Inflammatory macrophage (primary cell): ENCODE results near the gene SLC17A9.

Experiments used
- DNase-seq, 2 donors: peaks; one replicate each; pipeline ENCODE4 v3.0.0-alpha.2; 2020 to 2022

SLC17A9 gene

DNA sequence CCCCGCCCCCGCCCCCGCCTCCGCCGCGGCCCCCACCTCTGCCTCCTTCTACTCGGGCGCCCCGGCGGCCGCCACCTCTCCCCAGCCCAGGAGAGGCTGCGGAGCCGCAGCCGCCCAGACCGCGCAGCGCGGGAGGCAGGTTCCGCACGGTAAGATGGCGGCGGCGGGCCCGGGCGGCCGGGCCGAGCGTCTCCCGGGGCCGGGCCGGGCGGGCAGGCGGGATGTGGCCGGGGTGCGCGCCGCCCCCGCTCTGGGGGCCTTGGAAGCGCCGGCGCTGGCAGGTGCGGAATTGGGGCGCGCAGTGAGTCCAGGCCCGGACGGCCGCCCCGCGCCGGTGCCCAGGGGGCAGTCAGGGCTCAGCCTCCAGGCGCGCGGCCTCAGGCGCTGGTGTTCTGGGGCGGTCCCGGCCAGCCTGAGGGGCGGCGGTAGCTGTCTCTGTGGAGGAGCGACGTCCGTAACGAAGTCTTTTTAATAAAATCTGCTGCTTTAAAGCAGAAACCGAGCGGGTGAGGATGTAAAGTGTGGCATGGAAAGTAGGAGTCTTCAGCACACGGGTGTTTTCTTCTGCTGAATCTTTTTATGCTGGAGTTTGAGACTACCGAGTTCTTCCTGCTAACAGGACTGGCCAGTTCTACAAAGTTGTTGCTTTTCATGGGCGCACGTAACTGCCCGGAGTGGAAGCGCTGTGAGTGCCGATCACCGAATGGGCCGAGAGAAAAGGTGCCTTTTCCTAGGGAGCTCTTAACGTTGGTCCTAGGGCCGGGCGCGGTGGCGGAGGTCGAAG lies 14.2 kb upstream of the SLC17A9 start, which contains the start of gene GID8:
TSS of gene GID8 (plus strand) at position 43 of the 784 bp plus-strand sequence. CDS start 3,356 bp downstream, outside the sequence.
- peak; percentile 51 to 63 for DNase-seq

DNA sequence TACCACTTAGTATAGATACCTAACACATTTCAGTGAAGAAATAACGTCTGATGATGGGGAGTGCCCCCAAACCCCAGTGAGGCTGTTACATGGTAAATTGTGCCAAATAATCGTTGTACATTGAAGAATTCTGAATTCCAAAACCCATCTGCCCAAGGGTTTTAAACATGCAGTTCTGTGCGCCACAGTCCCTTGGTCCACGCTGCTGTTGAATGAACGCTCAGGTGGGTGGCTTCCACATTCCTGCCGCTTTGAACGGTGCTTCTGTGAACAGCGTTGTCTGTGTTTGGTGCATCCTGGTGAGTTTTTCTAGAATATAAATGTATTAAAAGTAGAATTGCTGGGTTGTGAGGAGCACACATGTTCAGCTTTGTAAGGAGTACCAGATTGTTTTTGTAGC lies 11.6 kb upstream of the SLC17A9 start:
- no peak for DNase-seq

DNA sequence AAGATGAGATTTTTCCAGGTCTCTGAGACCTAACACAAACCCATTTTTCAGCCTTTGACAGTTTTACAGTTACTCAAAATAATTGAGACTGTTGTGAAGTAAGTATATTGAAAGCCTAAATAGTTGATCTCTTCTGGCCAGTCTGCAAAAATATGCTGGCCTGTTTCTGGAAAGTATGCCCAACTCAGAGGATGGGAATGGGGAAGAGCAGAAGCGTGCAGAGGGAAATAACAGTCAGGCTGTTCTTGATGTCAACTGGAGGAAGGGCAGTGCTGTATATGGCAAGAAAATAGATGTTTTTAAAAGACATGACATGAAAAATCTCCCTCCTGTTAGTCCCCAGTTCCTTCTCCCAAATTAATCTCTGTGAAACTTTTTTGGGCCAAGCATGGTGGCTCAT lies 10.7 kb upstream of the SLC17A9 start:
- no peak for DNase-seq

- no peak for DNase-seq
Measured at GRCh38 chr20:62942456-62942855, 10.1 kb upstream of the SLC17A9 start.

GRCh38 chr20:62943396-62943795 lies 9.1 kb upstream of the SLC17A9 start:
- no peak for DNase-seq

GRCh38 chr20:62944184-62944583 lies 8.3 kb upstream of the SLC17A9 start:
- no peak for DNase-seq

- DNase-seq, result no peak
Measured at GRCh38 chr20:62944746-62945145, 7.8 kb upstream of the SLC17A9 start.

DNA sequence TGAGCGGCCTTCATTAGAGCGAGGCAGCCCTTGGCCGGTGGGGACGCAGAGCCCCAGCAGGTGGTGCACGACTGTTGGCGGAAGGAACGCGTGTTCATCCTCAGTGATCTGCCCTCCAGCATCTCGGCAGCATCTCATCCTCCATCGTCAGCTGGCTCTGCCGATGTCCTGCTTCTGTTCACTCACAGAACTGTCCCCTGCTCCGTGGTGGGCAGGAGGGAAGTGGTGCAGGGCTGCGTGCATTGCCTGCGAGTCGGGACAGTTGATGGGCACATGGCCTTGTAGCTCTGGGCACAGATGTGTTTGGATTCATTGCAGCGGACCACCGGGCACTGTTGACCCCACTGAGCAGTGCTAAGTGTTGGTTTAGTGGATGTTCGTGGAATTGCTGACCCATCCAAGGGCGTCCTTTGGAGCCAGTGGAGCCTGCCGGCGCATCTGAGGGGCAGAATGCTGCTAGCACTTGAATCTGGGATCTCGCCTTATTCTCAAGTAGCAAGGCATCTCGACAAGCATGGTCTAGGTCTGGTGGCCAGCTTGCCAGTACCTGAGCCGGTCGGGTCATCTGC lies 6.7 kb upstream of the SLC17A9 start:
- DNase-seq, result no peak

- no peak for DNase-seq
Measured at GRCh38 chr20:62946918-62947317, 5.6 kb upstream of the SLC17A9 start.

- no peak for DNase-seq
Measured at GRCh38 chr20:62947532-62948300, 4.8 kb upstream of the SLC17A9 start.

DNA sequence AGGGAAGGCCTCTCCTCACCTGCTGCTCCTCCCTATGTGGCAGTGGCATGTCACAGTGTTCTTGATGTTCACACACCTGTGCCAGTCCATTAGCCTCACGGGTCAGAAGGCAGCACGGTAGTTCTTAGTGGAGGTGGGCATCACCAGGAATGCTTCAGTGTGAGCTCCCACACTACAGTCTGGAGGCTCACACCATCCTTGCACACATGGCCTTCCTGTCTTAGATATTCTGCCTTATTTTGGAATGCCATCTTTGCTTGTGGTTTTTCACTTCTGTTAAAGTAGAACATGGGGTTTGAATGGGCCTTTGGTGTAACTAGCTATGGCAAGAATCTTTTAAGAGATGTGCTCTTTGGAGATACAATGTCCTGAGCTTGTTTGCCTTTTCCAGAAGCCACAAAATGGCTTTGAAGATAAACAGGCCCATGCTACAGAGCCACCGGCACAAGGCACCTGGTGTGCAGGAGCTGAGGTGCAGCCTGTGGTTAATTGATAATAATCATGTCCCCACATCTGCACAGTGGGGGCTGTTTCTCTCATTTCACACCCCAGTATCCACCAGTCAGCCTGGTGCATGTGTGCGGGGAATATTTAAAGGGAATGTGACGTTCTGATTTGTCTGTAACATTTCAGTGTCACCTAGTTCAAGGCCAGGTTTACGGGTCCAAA lies 3.2 kb upstream of the SLC17A9 start:
- no peak for DNase-seq

DNA sequence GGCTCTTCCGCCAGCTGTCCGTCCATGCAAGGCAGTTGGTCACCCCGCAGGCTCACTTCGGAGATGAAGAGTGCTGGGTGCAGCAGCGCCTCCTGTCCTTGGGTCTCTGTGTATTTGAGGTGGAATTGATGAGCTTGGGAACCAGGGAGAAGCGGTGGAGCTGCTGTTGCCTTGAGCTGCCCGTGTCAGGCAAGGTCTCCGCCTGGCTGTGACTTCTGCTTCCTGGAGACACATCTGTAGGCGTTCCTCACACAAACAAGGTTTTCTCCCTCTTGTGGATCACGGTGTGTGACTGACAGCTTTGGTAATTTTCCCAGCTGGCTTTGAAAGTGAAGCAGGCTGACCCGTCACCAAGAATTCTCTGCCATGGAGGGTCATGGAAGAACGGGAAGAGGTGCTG lies 2.5 kb upstream of the SLC17A9 start:
- DNase-seq, result peak; percentile 22 to 61

DNA sequence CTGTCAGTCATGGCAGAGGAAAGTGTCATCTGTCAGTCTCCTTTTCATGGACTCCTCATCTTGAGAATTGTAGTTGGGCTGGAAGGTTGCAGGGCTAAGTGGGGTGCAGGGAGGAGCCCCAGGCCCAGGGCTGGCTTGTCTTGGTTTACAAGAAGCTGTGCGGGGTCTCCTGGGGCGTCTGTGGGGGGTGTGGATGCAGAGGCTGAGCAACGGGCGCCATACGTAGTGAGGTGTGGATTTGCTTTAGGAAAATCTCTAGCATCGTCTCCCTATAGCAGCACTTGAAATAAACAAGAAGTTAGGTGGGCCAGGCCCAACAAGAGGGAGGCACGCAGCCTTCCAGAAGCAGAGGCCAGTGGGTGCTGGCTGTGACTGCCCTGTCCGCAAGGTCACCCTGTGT lies 1.8 kb upstream of the SLC17A9 start:
- no peak for DNase-seq

- DNase-seq, result no peak
Measured at GRCh38 chr20:62951143-62951895, 1.2 kb upstream of the SLC17A9 start.

GRCh38 chr20:62951896-62952372 lies 575 bp upstream of the SLC17A9 start:
- DNase-seq, result no peak

DNA sequence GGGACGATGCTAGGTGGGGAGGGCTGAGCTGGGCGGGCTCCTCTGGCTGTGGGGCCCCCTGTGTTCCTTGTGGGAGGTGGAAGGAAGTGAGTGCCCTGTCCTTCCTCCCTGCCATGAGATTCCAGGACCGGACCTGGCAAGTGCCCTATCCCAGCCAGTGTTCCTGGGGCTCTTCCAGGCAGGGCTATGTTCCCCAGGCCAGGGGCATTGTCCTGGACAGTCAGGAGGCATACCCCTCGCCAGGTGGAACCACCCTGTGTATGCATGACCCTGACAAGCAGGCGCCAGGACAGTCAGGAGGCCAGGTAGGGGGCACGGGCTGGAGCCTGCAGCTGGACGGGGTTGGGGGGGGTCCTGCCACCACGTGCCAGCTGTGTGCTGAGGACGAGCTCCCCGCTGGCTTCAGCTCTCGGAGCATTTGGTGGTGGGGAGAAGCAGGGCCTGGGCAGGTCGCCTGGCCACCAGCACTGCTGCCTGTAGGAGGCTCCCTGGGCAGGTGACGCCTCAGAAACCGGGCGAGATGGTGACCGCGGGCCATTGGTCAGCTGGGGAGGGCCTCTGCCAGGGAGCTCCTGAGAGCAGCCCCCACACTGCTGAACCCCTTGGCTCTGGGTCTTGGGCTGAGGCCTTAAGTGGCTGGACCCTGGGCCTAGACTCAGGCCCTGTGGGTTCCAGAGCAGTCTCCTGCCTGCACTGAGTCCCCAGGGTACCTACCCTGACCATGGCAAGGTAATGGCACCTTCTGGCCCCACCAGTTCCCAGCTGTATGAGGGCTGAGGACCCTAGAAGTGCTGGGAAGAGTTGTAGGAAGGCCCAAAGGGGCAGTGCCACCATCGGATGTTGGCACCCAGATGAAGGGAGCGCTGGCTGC lies 694 bp downstream of the SLC17A9 start:
- peak in 1 of 2 donors; percentile 17 for DNase-seq

DNA sequence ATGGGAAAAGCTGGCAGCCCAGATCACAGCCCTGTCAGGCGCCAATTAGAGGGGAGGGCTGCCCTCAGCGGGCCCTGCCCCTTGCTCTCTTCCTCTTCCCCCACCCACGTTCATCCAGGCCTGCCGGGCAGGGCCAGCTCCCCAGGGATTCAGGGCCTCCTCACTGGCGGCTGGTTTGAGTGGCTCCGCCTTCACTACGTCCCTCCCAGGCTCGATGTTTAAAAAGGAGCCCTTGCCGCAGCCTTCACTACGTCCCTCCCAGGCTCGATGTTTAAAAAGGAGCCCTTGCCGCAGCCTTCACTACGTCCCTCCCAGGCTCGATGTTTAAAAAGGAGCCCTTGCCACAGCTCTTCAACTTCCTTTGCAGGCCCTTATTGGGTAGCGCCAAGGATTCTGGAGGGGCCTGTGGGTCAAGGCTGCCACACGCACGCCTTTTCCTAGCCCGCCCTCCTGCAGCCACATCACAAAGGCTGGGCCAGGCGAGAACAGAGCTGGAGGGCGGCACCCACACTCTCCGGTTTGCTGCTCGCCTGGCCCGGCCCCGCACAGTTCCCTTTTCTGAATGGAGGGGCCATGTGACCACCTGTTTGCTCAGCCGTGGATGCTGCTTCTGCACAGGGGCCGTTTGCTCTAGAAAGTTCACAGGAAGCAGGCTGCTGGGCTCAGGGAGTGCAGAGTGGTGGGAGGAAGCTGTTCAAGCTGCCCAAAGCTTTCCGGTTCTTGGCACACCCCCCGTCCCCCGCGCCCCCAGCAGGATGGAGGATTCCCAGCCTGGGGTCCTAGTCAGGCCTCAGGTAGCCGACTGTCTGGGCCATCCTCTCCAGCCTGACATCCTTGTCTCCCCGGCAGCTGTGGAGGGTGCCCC lies 1.6 kb downstream of the SLC17A9 start:
- DNase-seq, result peak; percentile 92 to 96

GRCh38 chr20:62955519-62956386 lies 3.2 kb downstream of the SLC17A9 start:
- DNase-seq, result peak; percentile 22 to 23
